Right atrium auricular region (tissue), 2 donors: Measurements from ENCODE around the gene POTEF. TPM values are rescaled to one million over a fixed set of nuclear protein-coding genes. Genes with fewer than 3 reads are reported as not detected.
A peak's percentile ranks its signal among the peaks of the same experiment; 100 is the strongest.
"Not testable (repeated sequence)": the region's sequence is repeated elsewhere in the genome, so short reads cannot be mapped to it uniquely, and the experiment has no call there.

ENCODE experiments used
- DNase-seq: peaks from one replicate; pipeline ENCODE4 v3.0.0-alpha.2; 2019; ENCODE audit warnings: low spot score
- H3K27ac ChIP-seq, 2 donors: fragments of 200-600 bp; sonication (generic); 1 replicate in 1 of 2; 2 replicates in 1 of 2; pipeline ENCODE4 v1.5.1; 2016 to 2019
- H3K27me3 ChIP-seq, 2 donors: fragments of 200-600 bp; sonication (generic); one replicate each; pipeline versions ENCODE4 v1.5.1 to v1.6.0; 2017 to 2019
- H3K36me3 ChIP-seq: fragments of 200-600 bp; sonication (generic); one replicate; pipeline ENCODE4 v1.5.1; 2016
- H3K4me1 ChIP-seq, 2 donors: fragments of 200-600 bp; sonication (generic); one replicate each; pipeline versions ENCODE4 v1.5.1 to v1.6.0; 2017 to 2019
- H3K4me3 ChIP-seq, 2 donors: fragments of 200-600 bp; sonication (generic); 1 replicate in 1 of 2; 2 replicates in 1 of 2; pipeline ENCODE4 v1.5.1; 2017 to 2019; ENCODE audit warnings: mild to moderate bottlenecking in 1 of 2, moderate library complexity in 1 of 2
- H3K9me3 ChIP-seq, 2 donors: fragments of 200-600 bp; sonication (generic); one replicate each; pipeline ENCODE4 v1.5.1; 2019
- total RNA-seq, 2 donors: library from RNA; depleted of rRNA; stranded (reverse); fragments of >200 nt; gene quantifications; one replicate each; pipeline ENCODE4 v1.1.0, GENCODE V29; 2016
- TF ChIP-seq, protein P1 (sequence below), 2 donors: fragments of 200-600 bp; sonication (generic); IDR thresholded peaks; one replicate each; pipeline ENCODE4 v1.5.1; 2019; ENCODE audit warnings: antibody characterized with exemption in 2 of 2

POTEF gene
- total RNA-seq, 2 donors from 2014 or later: 0.47 TPM; not detected in 1

DNA sequence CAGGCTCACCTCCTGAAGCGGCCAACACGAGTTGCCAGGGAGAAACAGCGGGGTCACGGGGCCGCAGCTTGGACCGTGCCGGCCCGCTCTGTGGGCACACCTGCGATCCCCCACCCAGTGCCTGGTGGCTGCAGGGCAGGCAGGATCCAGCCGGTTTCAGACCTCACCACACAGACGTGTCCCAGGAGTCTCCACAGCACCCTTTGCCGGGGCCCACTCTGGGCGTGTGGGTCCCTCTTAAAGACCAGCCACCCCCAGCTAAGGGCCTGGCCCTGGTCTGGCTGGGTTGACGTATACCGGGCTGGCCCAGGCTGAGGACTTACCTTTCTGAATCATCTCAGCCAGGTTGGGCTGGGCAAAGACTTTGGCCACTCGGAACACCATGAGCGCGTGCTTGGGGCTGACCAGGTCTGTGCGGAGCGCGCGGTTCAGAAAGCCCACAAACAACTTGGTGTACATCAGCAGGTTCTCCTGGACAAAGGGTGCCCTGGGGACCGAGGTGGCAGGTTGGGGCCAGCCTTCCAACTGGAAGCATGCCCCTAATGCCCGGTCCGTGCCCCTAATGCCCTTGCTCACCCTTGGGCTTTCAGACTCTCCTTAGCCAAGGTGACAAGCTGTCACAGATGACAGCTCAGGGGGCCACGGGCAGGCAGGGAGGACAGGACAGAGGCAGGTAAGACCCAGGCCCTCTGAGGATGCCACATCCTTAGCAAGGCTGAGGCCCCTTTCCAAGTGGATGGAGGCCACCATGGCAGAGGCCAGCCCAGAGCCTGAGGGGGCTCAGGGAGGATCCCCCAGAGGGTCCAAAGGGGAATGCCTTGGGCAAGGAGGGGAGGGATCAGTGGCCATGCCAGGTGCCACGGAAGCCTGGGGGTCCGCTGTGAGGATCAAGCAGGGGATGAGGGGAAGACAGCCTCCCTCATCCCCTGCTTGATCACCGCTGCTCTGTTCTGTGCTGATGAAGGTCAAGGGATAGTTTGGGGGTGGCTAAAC, 26.0 kb upstream of the POTEF start:
- Histone ChIP-seq H3K36me3 (peaks cover 13% of the 10 kb centered on the region), H3K4me1 (peaks cover 0 to 3% of the 10 kb centered on the region in 2 donors), H3K4me3 (no peak overlapping the region), H3K9me3 (no peaks in the 10 kb centered on the region), H3K27me3 (no peaks in the 10 kb centered on the region), H3K27ac (no peak overlapping the region)
- no peak for DNase-seq
- TF ChIP-seq, protein P1, sequence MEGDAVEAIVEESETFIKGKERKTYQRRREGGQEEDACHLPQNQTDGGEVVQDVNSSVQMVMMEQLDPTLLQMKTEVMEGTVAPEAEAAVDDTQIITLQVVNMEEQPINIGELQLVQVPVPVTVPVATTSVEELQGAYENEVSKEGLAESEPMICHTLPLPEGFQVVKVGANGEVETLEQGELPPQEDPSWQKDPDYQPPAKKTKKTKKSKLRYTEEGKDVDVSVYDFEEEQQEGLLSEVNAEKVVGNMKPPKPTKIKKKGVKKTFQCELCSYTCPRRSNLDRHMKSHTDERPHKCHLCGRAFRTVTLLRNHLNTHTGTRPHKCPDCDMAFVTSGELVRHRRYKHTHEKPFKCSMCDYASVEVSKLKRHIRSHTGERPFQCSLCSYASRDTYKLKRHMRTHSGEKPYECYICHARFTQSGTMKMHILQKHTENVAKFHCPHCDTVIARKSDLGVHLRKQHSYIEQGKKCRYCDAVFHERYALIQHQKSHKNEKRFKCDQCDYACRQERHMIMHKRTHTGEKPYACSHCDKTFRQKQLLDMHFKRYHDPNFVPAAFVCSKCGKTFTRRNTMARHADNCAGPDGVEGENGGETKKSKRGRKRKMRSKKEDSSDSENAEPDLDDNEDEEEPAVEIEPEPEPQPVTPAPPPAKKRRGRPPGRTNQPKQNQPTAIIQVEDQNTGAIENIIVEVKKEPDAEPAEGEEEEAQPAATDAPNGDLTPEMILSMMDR (IDR thresholded peaks at IDR 0.05): no peak

DNA sequence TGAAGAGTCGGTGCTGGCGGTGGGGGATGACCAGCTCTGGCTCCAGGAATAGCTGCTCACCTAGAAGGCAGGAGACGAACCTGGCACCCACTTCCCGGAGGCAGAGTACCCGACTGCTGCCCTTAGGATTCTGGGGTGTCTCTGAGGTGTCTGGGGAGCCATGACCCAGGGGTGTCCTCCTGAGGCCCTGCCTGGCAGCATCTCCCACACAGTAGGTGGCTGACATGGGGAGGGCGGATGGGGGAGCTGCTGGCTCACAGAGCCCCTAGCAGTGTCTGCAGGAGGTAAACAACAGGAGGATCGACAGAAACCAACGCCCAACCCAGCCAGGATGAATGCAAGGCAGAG, 25.4 kb upstream of the POTEF start:
- not testable (repeated sequence) for H3K4me1 ChIP-seq, DNase-seq, H3K27me3 ChIP-seq, H3K9me3 ChIP-seq, H3K4me3 ChIP-seq, H3K27ac ChIP-seq
- peaks cover 13% of the 10 kb centered on the region for H3K36me3 ChIP-seq

DNA sequence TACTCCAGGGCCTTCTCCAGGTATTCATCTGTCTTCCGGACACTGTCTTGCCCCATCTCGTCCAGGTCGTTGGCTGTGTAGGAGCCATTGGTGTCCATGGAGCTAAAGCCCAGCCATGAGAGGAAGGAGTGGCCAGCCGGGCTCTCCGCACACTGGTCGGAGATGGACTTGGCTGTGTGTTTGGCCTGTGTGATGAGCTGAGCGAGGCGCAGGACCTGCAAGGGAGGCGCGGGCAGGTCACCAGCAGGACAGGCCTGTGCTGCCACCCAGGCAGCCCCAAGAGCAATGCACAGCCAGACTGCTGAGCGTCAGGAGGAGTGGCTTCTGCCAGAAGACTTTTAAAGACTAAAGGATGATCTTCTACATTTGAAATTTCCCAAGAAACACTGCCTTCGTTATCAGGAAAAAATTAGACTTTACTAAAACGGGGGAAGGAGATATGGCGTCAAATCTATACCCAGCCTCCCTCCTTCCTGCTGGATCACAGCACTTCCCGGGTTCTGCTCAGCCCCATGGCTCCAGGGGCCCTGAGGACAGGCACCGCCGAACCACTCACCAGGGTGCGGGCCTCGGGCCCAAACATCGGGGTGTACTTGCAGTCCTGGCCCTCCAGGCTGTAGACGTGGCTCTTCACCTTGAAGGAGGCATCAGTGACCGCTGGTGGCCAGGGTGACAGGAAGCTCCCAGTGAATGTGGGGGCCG, 24.9 kb upstream of the POTEF start:
- H3K27me3 ChIP-seq, DNase-seq, H3K4me1 ChIP-seq, H3K9me3 ChIP-seq, H3K4me3 ChIP-seq, H3K27ac ChIP-seq: not testable (repeated sequence)
- peaks cover 13% of the 10 kb centered on the region for H3K36me3 ChIP-seq

DNA sequence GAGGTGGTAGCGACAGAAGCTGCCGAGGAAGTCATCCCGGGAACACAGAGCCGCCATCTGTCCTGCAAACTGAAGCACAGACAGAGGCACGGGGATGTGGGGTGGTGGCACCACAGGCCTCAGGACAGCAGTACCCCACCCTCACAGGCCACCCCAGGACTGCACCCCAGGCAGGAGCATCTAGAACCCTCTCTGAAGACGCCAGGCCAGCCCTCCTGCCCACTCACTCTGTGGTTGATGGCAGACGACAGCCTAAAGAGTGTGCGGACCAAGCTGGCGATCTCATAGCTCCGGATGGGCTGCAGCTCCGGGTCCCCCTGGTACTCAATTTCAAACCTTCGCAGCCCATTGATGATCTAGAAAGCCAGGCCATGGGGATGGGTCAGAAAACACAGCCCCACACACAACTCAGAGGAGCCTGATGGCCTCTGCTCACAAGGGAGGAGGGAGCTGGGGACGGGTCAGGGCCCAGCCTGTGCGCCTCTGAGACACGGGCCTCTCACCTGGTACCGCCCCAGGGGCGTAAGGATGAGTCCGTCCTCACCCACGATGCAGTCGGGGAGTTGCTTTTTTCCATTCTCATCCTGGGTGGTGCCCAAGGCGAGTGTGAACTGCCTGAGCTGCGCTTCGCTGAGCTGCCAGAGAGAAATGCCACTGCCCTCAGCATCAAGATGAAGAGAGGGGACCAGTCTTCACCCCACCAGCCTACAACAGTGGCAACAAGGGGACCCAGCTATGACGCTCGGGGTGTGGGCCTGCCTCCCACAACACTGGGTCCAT, 24.0 kb upstream of the POTEF start:
- Histone ChIP-seq H3K4me1 (peaks cover 0 to 3% of the 10 kb centered on the region in 2 donors), H3K27me3 (no peaks in the 10 kb centered on the region), H3K9me3 (no peaks in the 10 kb centered on the region), H3K36me3 (peaks cover 13% of the 10 kb centered on the region), H3K4me3 (no peak overlapping the region), H3K27ac (no peak overlapping the region)
- no peak for DNase-seq
- TF ChIP-seq, protein P1 (IDR thresholded peaks at IDR 0.05): no peak

DNA sequence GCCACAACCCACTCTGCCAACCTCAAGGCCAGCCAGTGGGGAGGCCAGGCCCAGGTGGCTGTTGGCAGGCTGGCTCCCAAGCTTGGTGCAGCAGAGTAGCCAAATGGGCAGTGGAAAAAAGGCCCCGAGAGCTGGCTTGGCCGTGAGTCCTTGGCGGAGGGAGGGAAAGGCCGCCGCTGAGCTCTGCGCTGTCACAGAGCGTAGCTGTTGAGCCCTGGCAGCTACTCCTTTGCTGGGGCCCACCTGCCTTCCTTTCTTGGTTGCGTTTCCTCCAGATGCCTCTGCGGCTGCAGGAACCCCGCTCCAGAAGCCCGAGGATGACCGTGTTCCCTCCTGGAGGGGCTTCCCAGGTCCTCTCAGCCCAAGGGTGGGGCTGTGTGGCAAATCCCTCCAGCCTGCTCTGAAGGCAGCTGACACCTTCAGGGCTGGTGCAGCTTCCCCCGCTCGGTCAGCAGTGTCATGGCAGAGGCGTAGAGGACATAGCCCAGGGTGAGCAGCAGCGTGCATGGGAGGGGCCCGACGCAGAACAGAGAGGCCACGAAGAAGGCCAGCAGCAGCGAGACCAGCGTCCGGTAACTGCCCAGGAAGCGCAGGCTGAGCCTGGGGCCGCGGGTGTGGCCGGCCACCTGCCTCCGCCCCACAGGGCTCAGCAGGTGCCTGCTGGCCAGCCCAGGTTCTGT, 23.3 kb upstream of the POTEF start:
- H3K9me3 ChIP-seq, H3K4me1 ChIP-seq, DNase-seq, H3K27ac ChIP-seq, H3K27me3 ChIP-seq, H3K4me3 ChIP-seq: not testable (repeated sequence)
- H3K36me3 ChIP-seq: peaks cover 13% of the 10 kb centered on the region

DNA sequence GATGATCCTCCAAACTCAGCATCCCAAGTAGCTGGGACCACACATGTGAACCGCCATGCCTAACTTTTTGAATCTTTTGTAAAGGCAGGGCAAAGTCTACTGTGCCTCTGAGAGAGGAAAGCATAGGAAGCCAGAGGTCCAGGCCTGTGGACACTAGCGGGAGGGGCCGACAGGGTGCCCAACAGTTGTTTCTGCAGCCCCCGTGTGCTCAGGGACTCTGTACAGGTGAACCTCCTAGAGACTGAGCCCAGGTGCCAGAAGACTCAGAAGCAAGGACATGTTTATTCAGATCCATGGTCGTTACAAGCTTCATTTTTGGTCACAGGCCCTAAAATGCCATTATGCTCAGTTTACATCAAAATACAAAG, 22.1 kb upstream of the POTEF start:
- H3K27ac ChIP-seq, H3K9me3 ChIP-seq, H3K4me3 ChIP-seq, H3K4me1 ChIP-seq, H3K27me3 ChIP-seq, DNase-seq: not testable (repeated sequence)
- peaks cover 13% of the 10 kb centered on the region for H3K36me3 ChIP-seq

DNA sequence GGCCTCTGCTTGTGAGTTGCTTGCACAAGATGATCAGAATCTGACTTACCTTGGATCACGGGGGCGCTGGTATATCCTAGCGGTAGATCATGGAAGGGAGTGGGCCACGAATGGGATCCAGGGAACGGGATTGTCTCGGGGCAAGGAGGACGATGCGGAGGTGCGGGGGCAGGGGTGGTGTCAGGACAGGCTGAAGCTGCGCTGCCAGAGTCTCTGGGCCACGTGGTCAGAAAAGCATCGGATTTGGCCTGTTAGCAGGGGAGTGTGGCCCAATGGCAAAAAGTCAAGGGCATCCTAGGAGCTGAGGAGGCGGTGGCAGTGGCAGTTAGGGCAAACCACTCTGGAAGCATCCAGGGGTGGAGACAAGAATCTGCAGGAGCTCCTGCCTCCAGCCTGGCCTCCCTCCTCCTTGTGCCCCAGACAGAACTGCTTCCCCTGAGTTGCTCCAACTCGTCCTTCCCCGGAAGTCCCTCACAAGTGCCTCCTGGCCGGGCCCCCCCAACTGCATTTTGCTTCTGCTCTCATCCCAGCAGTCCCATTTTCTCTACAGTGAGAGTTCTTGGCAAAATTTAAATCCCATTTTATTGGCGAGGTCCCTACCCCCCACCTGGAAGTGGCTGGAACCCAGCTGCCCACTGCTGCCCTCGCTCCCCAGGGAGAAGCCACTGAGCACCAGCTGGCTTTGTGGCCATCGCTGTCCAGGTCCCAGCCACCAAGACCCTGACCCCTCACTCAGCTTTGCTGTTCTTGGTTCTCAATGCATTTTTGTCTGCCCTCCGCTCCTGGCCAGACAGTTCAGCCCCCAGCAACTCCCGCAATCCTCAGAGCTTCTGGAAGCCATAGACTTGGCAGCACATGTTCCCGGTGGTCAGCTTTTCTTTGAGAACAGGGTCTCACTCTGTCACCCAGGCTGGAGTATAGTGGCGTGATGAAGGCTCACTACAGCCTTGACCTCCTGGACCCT, 21.4 kb upstream of the POTEF start:
- no peaks in the 10 kb centered on the region for H3K9me3 ChIP-seq
- H3K4me1 ChIP-seq: no peaks in the 10 kb centered on the region
- H3K27me3 ChIP-seq: no peaks in the 10 kb centered on the region
- TF ChIP-seq, protein P1 (IDR thresholded peaks at IDR 0.05): no peak
- no peak overlapping the region for H3K4me3 ChIP-seq
- peaks cover 13% of the 10 kb centered on the region for H3K36me3 ChIP-seq
- DNase-seq: no peak
- H3K27ac ChIP-seq: no peak overlapping the region

DNA sequence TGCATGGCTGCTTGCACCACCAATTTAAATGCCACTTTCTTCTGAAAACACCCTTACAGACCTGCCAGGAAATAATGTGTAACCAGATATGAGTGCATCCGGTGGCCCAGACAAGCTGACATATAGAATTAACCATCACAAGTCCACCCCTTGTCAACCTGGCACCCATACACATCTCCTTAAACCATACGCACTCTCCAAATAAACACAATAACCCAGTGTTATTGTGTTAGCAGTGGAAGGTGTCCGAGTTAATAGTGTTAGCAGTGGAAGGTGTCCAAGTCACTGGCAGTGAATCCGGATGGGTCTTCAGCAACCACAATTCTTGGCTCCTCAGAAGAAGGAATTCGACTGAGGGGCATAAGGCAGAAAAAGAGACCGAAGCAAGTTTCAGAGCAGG, 19.5 kb upstream of the POTEF start:
- not testable (repeated sequence) for DNase-seq, H3K9me3 ChIP-seq, H3K27ac ChIP-seq, H3K4me3 ChIP-seq, H3K27me3 ChIP-seq, H3K4me1 ChIP-seq
- peaks cover 13% of the 10 kb centered on the region for H3K36me3 ChIP-seq

DNA sequence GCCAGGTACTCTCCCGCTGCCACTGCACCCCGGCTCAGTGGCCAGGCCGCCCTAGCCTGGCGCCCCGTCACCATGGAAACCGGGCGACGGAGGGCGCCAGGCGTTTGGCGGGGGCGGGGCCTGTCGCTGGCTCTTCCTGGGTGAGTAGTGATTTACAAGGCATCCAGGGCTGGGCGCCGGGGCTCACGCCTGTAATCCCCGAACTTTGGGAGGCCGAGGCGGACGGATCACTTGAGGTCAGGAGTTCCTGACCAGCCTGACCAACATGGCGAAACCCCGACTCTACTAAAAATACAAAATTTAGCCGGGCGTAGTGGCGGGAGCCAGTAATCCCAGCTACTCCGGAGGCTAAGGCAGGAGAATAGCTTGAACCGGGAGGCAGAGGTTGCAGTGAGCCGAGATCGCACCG, 16.0 kb upstream of the POTEF start, which contains the start of gene CCDC74B:
Gene CCDC74B (minus strand): TSS at position 107 of the 409 bp plus-strand sequence. CDS start 116 bp downstream, outside the sequence.
- not testable (repeated sequence) for H3K27ac ChIP-seq, H3K36me3 ChIP-seq, H3K27me3 ChIP-seq, H3K9me3 ChIP-seq, H3K4me1 ChIP-seq
- DNase-seq: peak; percentile 61
- H3K4me3 ChIP-seq: peak within 1 kb of the TSS; percentile 29 to 45
